Measurements from ENCODE around the gene TMEM238. TPM values are rescaled to one million over a fixed set of nuclear protein-coding genes. Genes with fewer than 3 reads are reported as not detected.

TMEM238 gene, protein sequence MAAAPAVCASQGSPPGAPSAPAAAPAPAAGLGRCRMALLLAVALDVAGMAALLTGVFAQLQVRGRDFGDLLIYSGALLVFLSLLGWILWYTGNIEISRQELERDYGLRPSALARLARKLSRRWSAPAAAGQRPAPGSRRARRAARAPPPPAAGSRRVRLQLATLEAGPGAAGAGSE
- 0.58 and 0.83 TPM in 2 replicates for total RNA-seq

DNA sequence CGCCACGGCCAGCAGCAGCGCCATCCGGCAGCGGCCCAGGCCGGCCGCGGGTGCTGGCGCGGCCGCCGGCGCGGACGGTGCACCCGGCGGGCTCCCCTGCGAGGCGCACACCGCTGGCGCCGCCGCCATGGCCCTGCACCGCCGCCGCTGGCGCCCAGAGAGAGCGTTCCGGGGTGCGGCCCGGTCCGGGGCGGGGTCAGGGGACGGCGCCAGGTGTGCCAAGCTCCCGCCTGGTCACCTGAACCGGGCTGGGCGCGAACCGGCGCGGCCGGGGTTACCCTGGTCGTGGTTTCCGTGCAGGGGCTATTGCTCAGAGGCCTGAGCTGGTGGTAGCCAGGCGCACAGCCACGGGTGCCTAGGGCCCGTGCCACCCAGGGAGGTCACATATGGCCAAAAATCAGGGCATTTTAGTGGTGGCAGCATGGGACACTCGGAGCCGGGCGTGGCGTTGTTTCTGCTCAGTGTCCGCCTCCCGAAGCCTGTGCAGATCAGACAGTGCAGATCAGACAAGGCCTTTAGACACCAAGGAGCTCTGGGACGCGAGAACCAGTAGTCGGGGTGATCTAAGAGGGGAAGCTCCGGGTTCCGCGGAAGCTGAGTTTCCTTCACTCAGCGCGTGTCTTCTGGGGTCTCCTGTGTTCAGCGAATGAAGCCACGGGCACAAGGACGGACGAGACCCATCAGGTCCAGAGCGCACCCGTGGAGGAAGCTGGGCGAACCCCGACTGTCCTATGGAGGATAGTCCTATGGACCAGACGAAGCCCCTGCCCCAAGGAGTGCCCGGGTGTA is at the start of gene TMEM238:
Gene TMEM238 (minus strand): TSS at position 162 of the 789 bp plus-strand sequence. CDS start 33 bp downstream, at position 129.

DNA sequence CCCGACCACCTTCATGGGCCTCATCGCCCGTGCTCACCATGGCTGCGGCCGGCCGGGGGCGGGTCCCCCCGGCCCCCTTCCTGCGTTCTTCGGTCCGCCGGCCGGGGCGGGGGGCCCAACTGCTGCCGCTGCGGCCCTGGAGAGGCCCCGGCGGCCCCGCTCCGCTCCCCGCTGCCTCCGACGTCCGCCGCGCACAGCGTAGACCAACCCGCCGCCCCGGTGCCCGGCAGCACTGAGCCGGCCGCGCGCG is 23.4 kb upstream of the TMEM238 start, which contains the start of gene UBE2S:
Gene UBE2S (minus strand): TSS at position 239 of the 250 bp plus-strand sequence. CDS start 199 bp downstream, at position 40.

DNA sequence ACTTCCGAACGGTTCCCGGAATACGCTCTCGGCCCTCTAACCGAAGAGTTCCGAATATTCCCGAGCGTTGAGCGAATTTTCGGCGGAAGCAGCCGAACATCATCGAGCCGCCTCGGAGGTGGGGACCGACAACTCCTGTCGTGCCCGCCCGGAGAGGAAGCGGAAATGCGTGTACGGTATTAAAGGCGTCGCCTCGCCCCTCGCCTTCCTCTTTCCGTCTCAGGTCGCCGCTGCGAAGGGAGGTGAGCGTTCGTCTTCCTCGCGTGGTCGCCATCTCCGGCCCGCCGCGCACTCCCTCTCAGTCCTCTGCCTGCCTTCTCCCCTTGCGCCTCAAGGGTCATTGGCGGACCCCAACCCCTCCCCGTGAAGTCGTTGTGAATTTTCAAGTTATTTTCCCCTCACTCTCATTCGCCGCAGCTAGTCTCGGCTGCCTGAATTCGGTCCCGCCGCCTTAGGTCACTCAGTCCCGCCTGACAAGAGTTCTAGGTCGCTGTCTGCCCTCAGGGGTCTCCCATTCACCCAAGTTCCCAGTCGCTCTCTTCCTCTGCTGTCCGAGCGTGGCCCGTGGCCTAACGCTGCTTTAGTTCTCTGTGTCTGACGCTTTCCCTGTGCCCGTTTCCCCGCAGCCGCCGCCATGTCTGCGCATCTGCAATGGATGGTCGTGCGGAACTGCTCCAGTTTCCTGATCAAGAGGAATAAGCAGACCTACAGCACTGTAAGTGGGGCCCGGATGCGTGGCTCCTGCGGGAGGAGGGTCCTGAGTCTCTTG is 1.8 kb upstream of the TMEM238 start, which contains the start of gene RPL28:
Gene RPL28 (plus strand): TSS at position 209 of the 769 bp plus-strand sequence. CDS start 426 bp downstream, at position 635.

DNA sequence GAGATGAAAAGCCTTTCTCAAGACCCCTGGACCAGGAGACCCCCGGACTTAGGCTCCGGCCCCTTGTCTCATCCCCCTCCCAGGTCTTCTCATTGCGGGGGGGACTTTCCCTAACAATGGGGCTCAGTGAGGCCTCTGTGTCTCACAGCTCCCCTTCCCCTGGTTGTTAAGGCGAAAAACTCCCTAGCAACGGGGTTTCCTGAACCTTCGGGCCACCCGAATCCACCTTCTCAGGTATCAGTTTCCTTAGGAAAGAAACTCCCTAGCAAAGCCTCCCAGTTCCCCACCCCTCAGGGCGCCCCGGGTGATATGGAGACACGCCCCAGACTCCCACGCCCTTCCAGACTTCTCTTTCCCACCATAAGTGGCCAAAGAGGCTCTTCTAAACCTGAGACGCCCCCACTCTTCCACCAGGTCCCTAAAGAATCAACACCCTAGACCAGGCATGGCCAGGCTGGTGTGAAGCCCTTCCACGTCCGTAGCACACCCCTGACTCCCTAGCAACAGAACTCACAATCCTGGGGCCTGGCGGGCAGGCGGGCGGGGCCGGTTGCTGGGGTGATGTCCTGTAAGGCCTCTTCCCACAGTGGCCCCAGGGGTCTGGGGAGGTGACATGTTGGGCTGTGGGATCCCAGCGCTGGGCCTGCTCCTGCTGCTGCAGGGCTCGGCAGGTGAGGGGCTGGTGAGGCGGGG is 7.7 kb downstream of the TMEM238 start, which contains the start of gene TMEM190:
Gene TMEM190 (plus strand): TSS at position 586 of the 693 bp plus-strand sequence. CDS start 28 bp downstream, at position 614.

DNA sequence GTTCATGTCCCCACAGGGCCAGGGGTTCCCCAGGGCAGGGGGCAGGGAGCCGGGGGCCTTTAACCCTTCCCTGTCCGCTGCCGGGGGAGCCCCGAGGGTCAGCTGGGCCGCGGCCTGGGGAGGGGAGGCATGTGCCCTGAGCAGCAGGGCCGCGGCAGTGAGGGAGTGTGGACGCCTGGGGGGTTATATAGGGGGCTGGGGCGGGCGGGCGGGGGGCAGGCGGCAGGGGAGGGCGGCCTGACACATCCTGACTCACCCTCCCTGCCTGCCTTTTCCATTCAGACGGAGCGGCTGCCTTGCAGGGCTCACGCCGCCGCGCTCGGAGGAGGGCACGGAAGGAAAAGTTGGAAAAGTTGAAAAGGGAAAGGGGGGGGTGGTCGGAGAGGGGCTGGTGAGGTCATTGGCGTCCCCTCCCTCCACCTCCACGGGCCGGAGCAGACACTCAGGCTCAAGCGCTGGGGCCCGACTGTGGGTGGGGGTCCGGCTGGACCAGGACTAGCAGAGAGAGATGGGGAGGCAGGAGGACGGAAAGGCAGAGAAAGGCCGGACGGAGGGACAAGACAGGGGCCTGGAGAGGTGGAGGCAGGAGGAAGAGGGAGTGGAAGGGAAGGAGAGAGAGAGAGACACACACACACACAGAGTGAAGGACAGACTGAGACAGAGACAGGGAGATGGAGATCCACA is 13.6 kb downstream of the TMEM238 start, which contains the start of gene IL11:
Gene IL11 (minus strand): TSS at position 159 of the 684 bp plus-strand sequence. CDS start 153 bp downstream, at position 6.

DNA sequence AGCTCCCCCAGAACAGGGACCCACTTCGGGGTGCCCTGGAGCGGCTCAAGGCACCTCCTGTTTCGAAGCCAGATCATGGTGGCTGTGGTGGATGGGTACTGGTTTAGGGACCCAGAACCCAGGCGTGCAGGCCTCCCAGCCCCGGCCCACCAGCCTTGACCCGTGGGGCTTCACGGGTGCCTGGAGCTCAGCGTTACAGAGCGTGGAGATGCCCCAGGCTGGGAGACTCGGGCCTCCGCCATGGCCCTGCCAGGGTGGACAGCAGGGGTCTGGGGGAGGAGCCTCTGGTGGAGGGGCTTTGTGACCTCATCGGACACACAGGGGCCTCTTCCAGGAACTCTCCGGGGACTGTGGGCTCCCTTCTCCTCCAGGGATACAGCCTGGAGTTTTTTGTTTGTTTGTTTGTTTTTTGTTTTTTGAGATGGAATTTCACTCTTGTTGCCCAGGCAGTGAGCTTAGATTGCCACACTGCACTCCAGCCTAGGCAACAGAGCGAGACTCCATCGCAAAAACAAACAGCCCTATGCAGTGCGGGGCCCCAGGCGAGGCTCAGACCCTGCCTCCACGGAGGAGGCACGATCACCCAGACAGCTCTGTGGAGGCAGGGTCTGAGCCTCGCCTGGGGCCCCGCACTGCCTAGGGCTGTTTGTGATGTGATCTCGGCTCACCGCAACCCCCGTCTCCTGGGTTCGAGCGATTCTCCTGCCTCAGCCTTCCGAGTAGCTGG is 20.9 kb downstream of the TMEM238 start, which contains the start of gene GARIN5B:
Gene GARIN5B (minus strand): TSS at position 271 of the 727 bp plus-strand sequence. CDS start 194 bp downstream, at position 77.

DNA sequence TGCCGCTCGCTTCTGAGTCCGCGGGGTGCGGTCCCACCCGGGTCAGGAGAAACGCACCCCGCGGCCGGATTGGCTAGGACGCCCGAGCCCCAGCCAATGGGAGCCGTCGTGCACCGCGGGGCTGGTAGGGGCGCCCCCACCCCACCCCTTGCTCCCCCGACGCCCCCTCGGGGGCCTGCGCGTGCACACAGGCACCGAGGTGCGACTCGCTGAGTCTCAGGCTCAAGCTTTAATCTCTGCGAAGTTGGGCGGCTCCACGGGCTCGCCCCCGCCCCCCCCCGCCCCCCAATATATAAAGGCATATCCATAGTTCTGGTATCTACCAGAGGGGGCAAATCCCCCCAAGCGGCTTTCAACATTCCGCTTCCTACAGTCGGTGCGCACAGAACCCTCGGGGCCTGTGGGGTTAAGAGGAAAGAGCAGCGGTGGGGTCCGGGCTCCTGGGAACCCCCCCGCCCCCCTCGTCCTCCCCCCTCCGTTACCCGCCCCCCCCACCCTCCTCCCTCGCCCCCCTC is 29.3 kb downstream of the TMEM238 start, which contains the start of gene COX6B2:
Gene COX6B2 (minus strand): TSS at position 22 of the 515 bp plus-strand sequence. CDS start 198 bp downstream, outside the sequence.

DNA sequence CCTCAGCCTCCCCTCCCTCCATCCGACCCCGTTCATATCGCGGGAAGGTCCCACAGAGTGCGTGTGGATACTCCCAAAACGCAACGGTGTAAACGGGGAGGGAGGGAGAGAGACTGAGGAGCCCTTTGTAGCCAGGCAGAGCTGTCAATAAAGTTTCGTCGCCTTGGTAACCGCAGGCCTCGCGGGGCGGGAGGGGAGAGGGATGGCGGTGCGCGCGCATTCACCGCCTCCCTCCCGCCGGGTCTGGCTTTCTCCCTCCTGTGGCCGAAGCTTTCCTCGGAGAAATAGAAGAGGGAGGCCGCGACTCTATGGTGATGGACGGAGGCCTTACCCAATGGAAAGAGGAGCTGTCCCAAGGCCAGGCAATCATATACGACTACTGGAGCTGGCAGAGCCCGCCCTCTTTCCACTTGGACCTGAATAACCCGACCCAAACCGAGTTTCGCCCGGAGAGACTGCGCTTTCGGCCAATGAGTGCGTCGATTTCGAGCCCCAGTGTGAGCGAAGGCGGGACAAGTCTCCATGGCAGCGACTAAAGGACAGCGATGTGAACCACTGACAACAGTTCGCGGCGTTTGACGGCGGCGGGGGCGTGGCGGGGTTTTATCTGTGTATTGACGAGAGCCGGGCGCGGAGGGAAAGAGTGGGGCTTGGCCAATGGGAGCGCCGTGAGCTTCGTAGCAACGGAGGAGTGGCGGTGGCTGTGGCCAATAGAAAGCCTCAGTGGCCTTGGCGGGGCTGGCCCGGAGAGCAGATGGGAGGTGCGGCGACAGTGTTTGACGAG is 44.8 kb downstream of the TMEM238 start, which contains the start of gene KMT5C:
Gene KMT5C (plus strand): TSS at position 772 of the 784 bp plus-strand sequence. CDS start 2,061 bp downstream, outside the sequence.

Other genes starting within 250 kb of the TMEM238 start
- 6.8 and 20.8 TPM in 2 replicates for gene TNNT1, start 235.1 kb downstream of the TMEM238 start, total RNA-seq
- 0.66 TPM in 1 of 2 replicates, not detected in the other for gene TNNI3, start 226.6 kb downstream of the TMEM238 start, total RNA-seq
- gene DNAAF3, start 217.7 kb downstream of the TMEM238 start, total RNA-seq = 0.33 and 0.87 TPM in 2 replicates
- gene SYT5, start 204.0 kb downstream of the TMEM238 start, total RNA-seq = 0.15 and 0.17 TPM in 2 replicates
- gene PTPRH, start 174.8 kb downstream of the TMEM238 start, total RNA-seq = 4.5 and 10.9 TPM in 2 replicates
- gene TMEM86B, start 155.5 kb downstream of the TMEM238 start, total RNA-seq = 2.2 and 2.3 TPM in 2 replicates
- gene PPP6R1, start 125.3 kb downstream of the TMEM238 start, total RNA-seq = 33.6 and 48.0 TPM in 2 replicates
- gene HSPBP1, start 104.2 kb downstream of the TMEM238 start, total RNA-seq = 28.8 and 39.3 TPM in 2 replicates
- 4.0 and 5.2 TPM in 2 replicates for gene BRSK1, start 100.3 kb downstream of the TMEM238 start, total RNA-seq
- gene TMEM150B, start 59.0 kb downstream of the TMEM238 start, total RNA-seq = not detected in 2 replicates
- 9.0 and 10.1 TPM in 2 replicates for gene KMT5C, start 44.4 kb downstream of the TMEM238 start, total RNA-seq
- not detected in 2 replicates for gene COX6B2, start 29.6 kb downstream of the TMEM238 start, total RNA-seq
- gene GARIN5B, start 21.0 kb downstream of the TMEM238 start, total RNA-seq = not detected in 2 replicates
- 2.6 and 3.6 TPM in 2 replicates for gene IL11, start 13.8 kb downstream of the TMEM238 start, total RNA-seq
- gene TMEM190, start 7.5 kb downstream of the TMEM238 start, total RNA-seq = not detected in 2 replicates
- gene RPL28, start 1.6 kb upstream of the TMEM238 start, total RNA-seq = 190 and 286 TPM in 2 replicates
- 53.1 and 144 TPM in 2 replicates for gene UBE2S, start 23.5 kb upstream of the TMEM238 start, total RNA-seq
- gene SHISA7, start 59.0 kb upstream of the TMEM238 start, total RNA-seq = under 0.01 TPM in 1 of 2 replicates, not detected in the other
- 51.3 TPM in 2 replicates for gene ISOC2, start 77.3 kb upstream of the TMEM238 start, total RNA-seq
- not detected in 2 replicates for gene C19orf85, start 80.5 kb upstream of the TMEM238 start, total RNA-seq
- 1.6 and 3.3 TPM in 2 replicates for gene ZNF628, start 92.3 kb upstream of the TMEM238 start, total RNA-seq
- 18.7 and 20.8 TPM in 2 replicates for gene NAT14, start 100.9 kb upstream of the TMEM238 start, total RNA-seq
- gene SSC5D, start 104.1 kb upstream of the TMEM238 start, total RNA-seq = 14.4 and 47.6 TPM in 2 replicates
- 0.17 TPM in 1 of 2 replicates, not detected in the other for gene SBK2, start 152.8 kb upstream of the TMEM238 start, total RNA-seq
- gene SBK3, start 161.3 kb upstream of the TMEM238 start, total RNA-seq = 0.44 TPM in 1 of 2 replicates, not detected in the other
- gene ZNF579, start 196.6 kb upstream of the TMEM238 start, total RNA-seq = 5.2 and 9.3 TPM in 2 replicates
- gene FIZ1, start 215.2 kb upstream of the TMEM238 start, total RNA-seq = 3.8 and 5.2 TPM in 2 replicates
- gene ZNF524, start 216.0 kb upstream of the TMEM238 start, total RNA-seq = 8.9 and 21.0 TPM in 2 replicates
- gene ZNF865, start 221.4 kb upstream of the TMEM238 start, total RNA-seq = 3.5 and 3.9 TPM in 2 replicates
- 4.7 and 4.8 TPM in 2 replicates for gene ZNF784, start 240.3 kb upstream of the TMEM238 start, total RNA-seq